MM.1S (cell line): ENCODE measurements around the gene GNAQ.

Experiments used
- EZH2 ChIP-seq: fragments of 300-600 bp; sonication (generic); optimal IDR thresholded peaks from 2 replicates; pipeline ENCODE3; 2017; ENCODE audit warnings: low read depth, mild to moderate bottlenecking, antibody characterized with exemption, low read length, mixed read lengths
- EZH2phosphoT487 ChIP-seq: fragments of 300-600 bp; sonication (generic); IDR thresholded peaks from 2 replicates; pipeline ENCODE4 v1.6.1; 2018; ENCODE audit warnings: antibody characterized with exemption, low read length
- TF ChIP-seq, protein P1 (sequence below): fragments of 300-600 bp; sonication (generic); IDR thresholded peaks from 2 replicates; pipeline ENCODE4 v1.5.1; 2016; ENCODE audit warnings: antibody characterized with exemption, low read length, mixed read lengths

GRCh38 chr9:77912895-77913693 is 118.5 kb downstream of the GNAQ start:
- TF ChIP-seq, protein P1, sequence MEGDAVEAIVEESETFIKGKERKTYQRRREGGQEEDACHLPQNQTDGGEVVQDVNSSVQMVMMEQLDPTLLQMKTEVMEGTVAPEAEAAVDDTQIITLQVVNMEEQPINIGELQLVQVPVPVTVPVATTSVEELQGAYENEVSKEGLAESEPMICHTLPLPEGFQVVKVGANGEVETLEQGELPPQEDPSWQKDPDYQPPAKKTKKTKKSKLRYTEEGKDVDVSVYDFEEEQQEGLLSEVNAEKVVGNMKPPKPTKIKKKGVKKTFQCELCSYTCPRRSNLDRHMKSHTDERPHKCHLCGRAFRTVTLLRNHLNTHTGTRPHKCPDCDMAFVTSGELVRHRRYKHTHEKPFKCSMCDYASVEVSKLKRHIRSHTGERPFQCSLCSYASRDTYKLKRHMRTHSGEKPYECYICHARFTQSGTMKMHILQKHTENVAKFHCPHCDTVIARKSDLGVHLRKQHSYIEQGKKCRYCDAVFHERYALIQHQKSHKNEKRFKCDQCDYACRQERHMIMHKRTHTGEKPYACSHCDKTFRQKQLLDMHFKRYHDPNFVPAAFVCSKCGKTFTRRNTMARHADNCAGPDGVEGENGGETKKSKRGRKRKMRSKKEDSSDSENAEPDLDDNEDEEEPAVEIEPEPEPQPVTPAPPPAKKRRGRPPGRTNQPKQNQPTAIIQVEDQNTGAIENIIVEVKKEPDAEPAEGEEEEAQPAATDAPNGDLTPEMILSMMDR = no peak
- TF ChIP-seq EZH2 (no peak), EZH2phosphoT487 (no peak)
